Uterus (tissue), 2 donors: ENCODE data around the gene VEZT.

Source experiments
- CTCF ChIP-seq, 4 experiments: fragments of 200-600 bp in 2 of 4; fragments of 450-650 bp in 2 of 4; sonication (generic) in 2 of 4; IDR thresholded peaks; one replicate each; pipeline ENCODE4 v1.5.1; 2016 to 2019; ENCODE audit warnings: antibody characterized with exemption in 4 of 4, mild to moderate bottlenecking in 2 of 4, moderate library complexity in 1 of 4
- POLR2A ChIP-seq, 2 donors: fragments of 450-650 bp; IDR thresholded peaks; one replicate each; pipeline ENCODE4 v1.6.1; 2016; ENCODE audit warnings: antibody characterized with exemption in 2 of 2, mild to moderate bottlenecking in 1 of 2, moderate library complexity in 1 of 2

DNA sequence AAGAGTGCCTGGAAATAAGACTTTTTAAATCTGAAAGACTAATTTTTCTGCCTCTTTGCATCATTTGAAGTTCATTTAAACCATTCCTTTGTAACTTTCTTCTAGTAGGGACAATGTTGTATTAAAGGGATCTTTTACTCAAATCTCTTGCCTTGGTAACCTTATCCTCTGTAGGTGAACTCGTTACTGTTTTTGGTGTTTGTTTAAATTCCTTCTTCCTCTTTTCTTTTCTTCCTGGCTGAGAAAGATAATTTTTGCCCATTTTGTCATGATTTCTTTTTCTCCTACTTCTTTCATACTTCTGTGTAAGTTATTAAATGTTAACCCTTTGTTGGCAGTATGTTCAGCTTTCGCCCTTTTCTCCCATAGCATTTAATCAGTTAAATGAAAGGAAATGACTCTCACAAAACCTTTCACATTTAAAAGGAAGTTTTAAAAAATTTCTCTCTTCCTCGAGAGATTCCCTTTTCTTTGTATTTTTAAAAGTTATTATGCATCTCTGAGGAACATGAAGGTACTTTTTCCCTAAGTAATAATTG lies 10.3 kb downstream of the VEZT start:
- TF ChIP-seq CTCF (IDR thresholded peaks at IDR 0.05) (no peak), POLR2A (IDR thresholded peaks at IDR 0.05) (no peak)
